Thyroid gland (tissue), 4 donors: Measurements from ENCODE around the gene ZFAND3. TPM values are rescaled to one million over a fixed set of nuclear protein-coding genes. Genes with fewer than 3 reads are reported as not detected.

Experiments used
- DNase-seq, 2 donors: peaks; one replicate each; pipeline ENCODE4 v3.0.0-alpha.2; 2019
- H3K27ac ChIP-seq, 3 donors: fragments of 200-600 bp; sonication (generic); 1 replicate in 2 of 3; 2 replicates in 1 of 3; pipeline ENCODE4 v1.5.1; 2016 to 2019; ENCODE audit warnings: mild to moderate bottlenecking in 1 of 3, moderate library complexity in 1 of 3
- H3K27me3 ChIP-seq: fragments of 200-600 bp; sonication (generic); one replicate; pipeline ENCODE4 v1.5.1; 2019
- H3K36me3 ChIP-seq, 2 donors: fragments of 200-600 bp; sonication (generic); one replicate each; pipeline ENCODE4 v1.5.1; 2016 to 2019
- H3K4me1 ChIP-seq, 2 donors: fragments of 200-600 bp; sonication (generic); one replicate each; pipeline ENCODE4 v1.5.1; 2017 to 2019
- H3K4me3 ChIP-seq, 3 donors: fragments of 200-600 bp; sonication (generic); replicated peaks in 1 of 3; 1 replicate in 2 of 3; 2 replicates in 1 of 3; pipeline ENCODE4 v1.5.1; 2016; ENCODE audit warnings: mild to moderate bottlenecking in 1 of 3
- H3K9me3 ChIP-seq: fragments of 200-600 bp; sonication (generic); one replicate; pipeline ENCODE4 v1.5.1; 2017
- CTCF ChIP-seq, 6 experiments: fragments of 200-600 bp in 3 of 6; fragments of 450-650 bp in 3 of 6; sonication (generic) in 3 of 6; IDR thresholded peaks; one replicate each; pipeline ENCODE4 v1.5.1; 2016 to 2019; ENCODE audit warnings: antibody characterized with exemption in 6 of 6, mild to moderate bottlenecking in 2 of 6, inconsistent platforms in 1 of 6, moderate library complexity in 1 of 6
- POLR2A ChIP-seq, 2 donors: fragments of 450-650 bp; IDR thresholded peaks; one replicate each; pipeline ENCODE4 v1.6.1; 2017; ENCODE audit warnings: antibody characterized with exemption in 2 of 2, mild to moderate bottlenecking in 2 of 2, moderate library complexity in 1 of 2
- WGBS, 2 donors: methylation state at CpG; one replicate each; pipeline ENCODE4 v1.1.5; 2017; 5-methylcytosine and 5-hydroxymethylcytosine counted together
- intact Hi-C: fragments of 100-400 bp; cut with DNase I; formaldehyde crosslinking; loops from one replicate; pipeline ENCODE4 v1.15.1; 2023
- total RNA-seq, 4 donors: library from RNA; depleted of rRNA; stranded (reverse); fragments of >200 nt; gene quantifications; one replicate each; pipeline ENCODE4 v1.2.3, GENCODE V29; 2016

ZFAND3 gene
- total RNA-seq, 4 donors from 2014 or later, result 41.3 to 57.7 (median 55.9) TPM

DNA sequence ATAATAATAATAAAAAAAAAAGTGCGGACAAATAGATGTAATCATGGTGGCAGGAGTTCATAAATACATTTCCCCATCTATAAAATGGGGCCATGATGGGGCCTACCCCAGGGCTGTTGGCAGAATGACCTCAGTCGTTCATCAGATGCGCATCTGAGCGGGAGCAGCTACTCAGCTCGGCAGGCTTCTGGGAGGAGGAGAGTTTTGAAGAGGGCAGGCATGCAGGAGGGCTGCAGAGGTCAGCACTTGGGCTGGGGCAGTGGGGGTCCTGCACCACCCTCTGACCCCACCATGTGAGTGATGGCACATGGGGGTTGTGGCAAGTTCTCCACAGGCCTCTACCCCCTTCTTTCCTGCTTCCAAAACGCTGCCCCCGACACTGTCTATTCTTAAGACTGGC is 373.5 kb downstream of the ZFAND3 start:
- Histone ChIP-seq H3K9me3 (no peaks in the 10 kb centered on the region), H3K27me3 (no peaks in the 10 kb centered on the region), H3K4me3 (no peak overlapping the region), H3K36me3 (no peaks in the 10 kb centered on the region), H3K27ac (no peak overlapping the region), H3K4me1 (peaks cover 16 to 20% of the 10 kb centered on the region in 2 donors)
- 93 to 97% methylated on average over 7 of the region's 7 CpGs for WGBS, 2 donors
- DNase-seq, result no peak
- TF ChIP-seq CTCF (IDR thresholded peaks at IDR 0.05), result no peak
- TF ChIP-seq POLR2A (IDR thresholded peaks at IDR 0.05), result no peak
- intact Hi-C loops, result no loop called here

GRCh38 chr6:38193481-38194281 is 374.2 kb downstream of the ZFAND3 start:
- WGBS, 2 donors, result 89 to 96% methylated on average over 8 to 9 of the region's 9 CpGs
- Histone ChIP-seq H3K36me3 (no peaks in the 10 kb centered on the region), H3K27me3 (no peaks in the 10 kb centered on the region), H3K27ac (no peak overlapping the region), H3K4me3 (no peak overlapping the region), H3K4me1 (peaks cover 16 to 20% of the 10 kb centered on the region in 2 donors), H3K9me3 (no peaks in the 10 kb centered on the region)
- no peak for DNase-seq
- intact Hi-C loops, result no loop called here
- no peak for TF ChIP-seq CTCF (IDR thresholded peaks at IDR 0.05)
- TF ChIP-seq POLR2A (IDR thresholded peaks at IDR 0.05), result no peak

- intact Hi-C loops, result no loop called here
- 93 to 100% methylated on average over 2 of the region's 2 CpGs for WGBS, 2 donors
- H3K4me1 ChIP-seq, result peaks cover 16 to 20% of the 10 kb centered on the region in 2 donors
- no peak overlapping the region for H3K4me3 ChIP-seq
- no peaks in the 10 kb centered on the region for H3K9me3 ChIP-seq
- no peaks in the 10 kb centered on the region for H3K27me3 ChIP-seq
- H3K36me3 ChIP-seq, result no peaks in the 10 kb centered on the region
- TF ChIP-seq CTCF (IDR thresholded peaks at IDR 0.05) (no peak), POLR2A (IDR thresholded peaks at IDR 0.05) (no peak)
- no peak for DNase-seq
- no peak overlapping the region for H3K27ac ChIP-seq
These were observed 374.7 kb downstream of the ZFAND3 start for GRCh38 chr6:38194282-38194572.

- Histone ChIP-seq H3K27ac (no peak overlapping the region), H3K4me1 (peaks cover 16 to 20% of the 10 kb centered on the region in 2 donors), H3K4me3 (no peak overlapping the region), H3K36me3 (no peaks in the 10 kb centered on the region), H3K9me3 (no peaks in the 10 kb centered on the region), H3K27me3 (no peaks in the 10 kb centered on the region)
- WGBS, 2 donors, result 93 to 94% methylated on average over 7 of the region's 7 CpGs
- TF ChIP-seq CTCF (IDR thresholded peaks at IDR 0.05) (no peak), POLR2A (IDR thresholded peaks at IDR 0.05) (no peak)
- no peak for DNase-seq
- intact Hi-C loops, result no loop called here
These were observed 375.1 kb downstream of the ZFAND3 start for GRCh38 chr6:38194589-38194988.

GRCh38 chr6:38195113-38195635 is 375.6 kb downstream of the ZFAND3 start:
- H3K27ac ChIP-seq, result peak overlapping the region in 1 of 3 donors; percentile 36
- no peaks in the 10 kb centered on the region for H3K9me3 ChIP-seq
- no peak overlapping the region for H3K4me3 ChIP-seq
- TF ChIP-seq POLR2A (IDR thresholded peaks at IDR 0.05) (no peak), CTCF (IDR thresholded peaks at IDR 0.05) (no peak)
- peak; percentile 89 to 93 for DNase-seq
- 31 to 39% methylated on average over 5 of the region's 5 CpGs for WGBS, 2 donors
- intact Hi-C loops, result no loop called here
- peaks cover 16 to 20% of the 10 kb centered on the region in 2 donors for H3K4me1 ChIP-seq
- H3K36me3 ChIP-seq, result no peaks in the 10 kb centered on the region
- no peaks in the 10 kb centered on the region for H3K27me3 ChIP-seq
